GM12878 (cell line): Measurements from ENCODE around the gene RAE1. TPM values are rescaled to one million over a fixed set of nuclear protein-coding genes. Genes with fewer than 3 reads are reported as not detected.

Experiments
- ATAC-seq: fragments of 200-7000 bp; cut with Tn5 transposase; 3 replicates; pipeline ENCODE4 v1.9.1; 2020; ENCODE audit warnings: mild to moderate bottlenecking, moderate library complexity
- BruUV-seq: library from RNA; stranded (reverse); fragments of 400-500 nt; replicated peaks from 2 replicates; lab custom pipeline; 2021; lab: Mats Ljungman, UMichigan
- CTCF ChIA-PET: fragments of 300-600 bp; sonication (Branson Sonifier 250); formaldehyde crosslinking; extraction: SDS; loops from one replicate; lab custom pipeline; 2021; ENCODE audit warnings: inconsistent platforms; lab: Yijun Ruan, JAX
- POLR2A ChIA-PET: fragments of 350-600 bp; formaldehyde crosslinking; extraction: SDS; loops from one replicate; lab custom pipeline; 2021; ENCODE audit warnings: inconsistent platforms; lab: Charles Lee
- RAD21 ChIA-PET: fragments of 300-600 bp; sonication (Branson Sonifier 250); formaldehyde crosslinking; loops from one replicate; lab custom pipeline; 2023; ENCODE audit warnings: antibody characterized with exemption; ENCODE audit not compliant: unreplicated experiment; lab: Charles Lee
- SMC1A ChIA-PET: fragments of 300-600 bp; sonication (Branson Sonifier 250); formaldehyde crosslinking; loops from one replicate; lab custom pipeline; 2023; ENCODE audit not compliant: unreplicated experiment, uncharacterized antibody; lab: Charles Lee
- DNase-seq: peaks from one replicate; pipeline ENCODE4 v3.0.0-alpha.2; 2011; ENCODE audit warnings: low read depth, low spot score
- FAIRE-seq: peaks from 3 replicates; lab custom pipeline; 2011; peaks lifted over from hg19 to GRCh38; lab: Jason Lieb, UNC
- H2AFZ ChIP-seq: 2 replicates; pipeline ENCODE4 v1.6.0; 2011; ENCODE audit warnings: low read depth, low read length, control low read depth; ENCODE audit not compliant: control insufficient read depth
- H3K27ac ChIP-seq: 2 replicates; pipeline ENCODE4 v1.5.1; 2011; ENCODE audit warnings: control low read depth; ENCODE audit not compliant: control insufficient read depth, insufficient read depth
- H3K27me3 ChIP-seq, 2 experiments: replicated peaks in 1 of 2; 2 replicates each; pipeline versions ENCODE4 v1.6.0 to v1.6.1; 2011; ENCODE audit warnings: low read length in 1 of 2; ENCODE audit not compliant: control insufficient read depth in 2 of 2, insufficient read depth in 2 of 2
- H3K36me3 ChIP-seq, 2 experiments: 2 replicates each; pipeline ENCODE4 v1.5.1; 2011; ENCODE audit warnings: low read length in 1 of 2; ENCODE audit not compliant: control insufficient read depth in 2 of 2, insufficient read depth in 2 of 2
- H3K4me1 ChIP-seq: 2 replicates; pipeline ENCODE4 v1.6.1; 2011; ENCODE audit warnings: mild to moderate bottlenecking, low read length, moderate library complexity, mixed read lengths; ENCODE audit not compliant: control insufficient read depth, insufficient read depth
- H3K4me2 ChIP-seq: 2 replicates; pipeline ENCODE4 v1.6.0; 2011; ENCODE audit warnings: control low read depth; ENCODE audit not compliant: control insufficient read depth, insufficient read depth
- H3K4me3 ChIP-seq: fragments of 200-600 bp; sonication (generic); 2 replicates; pipeline ENCODE4 v1.5.1; 2016
- H3K79me2 ChIP-seq: 2 replicates; pipeline ENCODE4 v1.6.0; 2011; ENCODE audit warnings: low read length; ENCODE audit not compliant: control insufficient read depth, insufficient read depth
- H3K9ac ChIP-seq: 2 replicates; pipeline ENCODE4 v1.8.0; 2011; ENCODE audit warnings: low read length, control low read depth, mixed read lengths; ENCODE audit not compliant: control insufficient read depth, insufficient read depth
- H3K9me3 ChIP-seq: replicated peaks from 3 replicates; pipeline ENCODE4 v1.5.1; 2011; ENCODE audit warnings: mild to moderate bottlenecking, low read length; ENCODE audit not compliant: control insufficient read depth, insufficient read depth
- H4K20me1 ChIP-seq: 2 replicates; pipeline ENCODE4 v1.6.0; 2011; ENCODE audit not compliant: control insufficient read depth, insufficient read depth
- PKNOX1 ChIP-seq: fragments of 450-650 bp; IDR thresholded peaks from 2 replicates; pipeline ENCODE4 v1.6.1; 2016; ENCODE audit warnings: mild to moderate bottlenecking
- USF1 ChIP-seq: IDR thresholded peaks from 2 replicates; pipeline ENCODE4 v1.6.1; 2011; ENCODE audit warnings: borderline replicate concordance, low read depth, mild to moderate bottlenecking, moderate library complexity, mixed read lengths, low read length; ENCODE audit not compliant: insufficient read depth; ENCODE audit errors: extremely low read length
- ZNF622 ChIP-seq: fragments of 450-650 bp; IDR thresholded peaks from 2 replicates; pipeline ENCODE4 v1.6.1; 2017; ENCODE audit warnings: mild to moderate bottlenecking, inconsistent platforms
- WGBS: methylation state at CpG from one replicate; pipeline ENCODE4 v1.1.6; 2016; ENCODE audit warnings: low lambda C conversion rate; ENCODE audit not compliant: insufficient replicate concordance, insufficient coverage; ENCODE audit errors: missing lambda C conversion rate; 5-methylcytosine and 5-hydroxymethylcytosine counted together
- in situ Hi-C: fragments of 300-500 bp; cut with MboI; formaldehyde crosslinking; loops from 9 replicates; pipeline ENCODE4 v1.14.3; 2018; ENCODE audit warnings: mixed read lengths
- intact Hi-C: fragments of 100-400 bp; cut with micrococcal nuclease; formaldehyde crosslinking; loops from one replicate; pipeline ENCODE4 v1.14.2; 2022; ENCODE audit not compliant: unreplicated experiment
- polyA plus RNA-seq, 11 experiments: library from polyadenylated mRNA; depleted of rRNA in 4 of 11; unstranded in 6 of 11; stranded (reverse) in 5 of 11; fragments of >200 nt; fragmentation: Nextera tagmentation in 4 of 11; fragmentation: Illumina TruSeq in 1 of 11; extraction: Ambion mirVana in 4 of 11; extraction: Trizol in 1 of 11; gene quantifications; 1 replicate in 1 of 11; 2 replicates in 10 of 11; pipeline versions ENCODE4 v1.2.1 to v1.2.3, GENCODE V29; 2011 to 2016; ENCODE audit warnings: inconsistent platforms in 2 of 11, missing spikeins in 2 of 11, low read depth in 1 of 11
- total RNA-seq, 4 experiments: library from RNA; depleted of rRNA in 3 of 4; stranded (reverse); fragments of >200 nt in 3 of 4; fragmentation: Illumina TruSeq in 1 of 4; extraction: Trizol in 1 of 4; gene quantifications; 2 replicates each; pipeline versions ENCODE4 v1.2.1 to v1.2.3, GENCODE V29; 2013 to 2021

Gene RAE1
- total and polyA plus RNA-seq, 10 of the 15 experiments (the other 5 are each of a cell fraction or from before 2014, with no cell fraction given) = 28.7 to 107 (median 49.3) TPM

GRCh38 chr20:57420571-57421252 lies 69.7 kb downstream of the RAE1 start:
- no peak for TF ChIP-seq ZNF622
- peak; percentile 13 for TF ChIP-seq USF1
- TF ChIP-seq PKNOX1 = 0 out of 2 replicates have a peak, but pooled peaks have one; percentile 8
- TF ChIP-seq, all 136 proteins: peak for 2
- ChIA-PET SMC1A (no interaction called here), CTCF (interaction anchor here (0.6 kb wide), 1 partner anchor 21 kb away, joined by 3 read pairs; no protein-coding TSS in a partner anchor), RAD21 (no interaction called here), POLR2A (interaction anchor here (1.0 kb wide), 1 partner anchor 13 kb away, joined by 3 read pairs; no protein-coding TSS in a partner anchor)
- Histone ChIP-seq H3K27me3 (no peaks in the 10 kb centered on the region; a peak in 1 of 4 replicates), H3K4me2 (no peak overlapping the region), H3K9me3 (no peaks in the 10 kb centered on the region), H3K4me3 (no peak overlapping the region), H4K20me1 (no peaks in the 10 kb centered on the region), H3K79me2 (no peaks in the 10 kb centered on the region), H2AFZ (no peak overlapping the region), H3K36me3 (no peaks in the 10 kb centered on the region), H3K9ac (no peak overlapping the region), H3K4me1 (peaks cover 9% of the 10 kb centered on the region), H3K27ac (no peak overlapping the region)
- ATAC-seq (peak; percentile 34; the same call in 2 of the 3 replicates), FAIRE-seq (no peak), DNase-seq (no peak)
- in situ Hi-C loops (no loop called here), intact Hi-C loops (no loop called here)
- BruUV-seq = no TSS peak
- WGBS = 58% methylated on average over 19 of the region's 20 CpGs
